HepG2 (cell line): Measurements from ENCODE around the gene CCT4. TPM values are rescaled to one million over a fixed set of nuclear protein-coding genes. Genes with fewer than 3 reads are reported as not detected.
A peak's percentile ranks its signal among the peaks of the same experiment; 100 is the strongest.

Source experiments
- BHLHE40 ChIP-seq: IDR thresholded peaks from 2 replicates; pipeline ENCODE4 v1.6.1; 2011; ENCODE audit warnings: low read length, improper control_type of control experiment
- ELF4 ChIP-seq: sonication (generic); formaldehyde crosslinking; IDR thresholded peaks from 2 replicates; pipeline ENCODE4 v1.5.0; 2020; ENCODE audit warnings: missing genetic modification reagents, mild to moderate bottlenecking, moderate library complexity, borderline replicate concordance
- HOXA3 ChIP-seq: sonication (generic); formaldehyde crosslinking; IDR thresholded peaks from 2 replicates; pipeline ENCODE4 v1.5.0; 2020; ENCODE audit warnings: missing genetic modification reagents
- HOXA5 ChIP-seq: sonication (generic); formaldehyde crosslinking; IDR thresholded peaks from 2 replicates; pipeline ENCODE4 v1.4.0; 2020; ENCODE audit warnings: missing genetic modification reagents
- ISX ChIP-seq: sonication (generic); formaldehyde crosslinking; conservative IDR thresholded peaks from 2 replicates; pipeline ENCODE4 v1.5.0; 2020; ENCODE audit warnings: missing genetic modification reagents
- MIER3 ChIP-seq: IDR thresholded peaks from 2 replicates; pipeline ENCODE4 v1.6.1; 2016; ENCODE audit warnings: missing compliant biosample characterization, borderline replicate concordance
- MTERF4 ChIP-seq: sonication (generic); formaldehyde crosslinking; IDR thresholded peaks from 2 replicates; pipeline ENCODE4 v1.8.0; 2023; ENCODE audit warnings: mild to moderate bottlenecking, missing genetic modification reagents
- PHF8 ChIP-seq: sonication (generic); formaldehyde crosslinking; IDR thresholded peaks from 2 replicates; pipeline ENCODE4 v1.5.0; 2020; ENCODE audit warnings: missing genetic modification reagents
- POGZ ChIP-seq: sonication (generic); formaldehyde crosslinking; IDR thresholded peaks from 2 replicates; pipeline ENCODE4 v1.4.0; 2020; ENCODE audit warnings: mild to moderate bottlenecking, missing genetic modification reagents
- PRDM4 ChIP-seq: sonication (generic); formaldehyde crosslinking; IDR thresholded peaks from 2 replicates; pipeline ENCODE4 v1.9.0; 2021; ENCODE audit warnings: missing genetic modification reagents, borderline replicate concordance
- SUZ12 ChIP-seq: fragments of 150-350 bp; IDR thresholded peaks from 2 replicates; pipeline ENCODE4 v1.6.1; 2014; ENCODE audit warnings: low read depth, low read length
- TEAD2 ChIP-seq: sonication (generic); formaldehyde crosslinking; IDR thresholded peaks from 2 replicates; pipeline ENCODE4 v1.9.0; 2021; ENCODE audit warnings: missing genetic modification reagents
- ZBTB33 ChIP-seq: sonication (generic); formaldehyde crosslinking; IDR thresholded peaks from 2 replicates; pipeline ENCODE4 v1.4.0; 2020; ENCODE audit warnings: missing genetic modification reagents
- ZFP36 ChIP-seq: fragments of 150-350 bp; IDR thresholded peaks from 2 replicates; pipeline ENCODE4 v1.6.1; 2018; ENCODE audit warnings: borderline replicate concordance, low read length, low read depth; ENCODE audit not compliant: partially characterized antibody
- ZFY ChIP-seq: sonication (generic); formaldehyde crosslinking; IDR thresholded peaks from 2 replicates; pipeline ENCODE4 v1.4.0; 2020; ENCODE audit warnings: missing genetic modification reagents
- ZKSCAN5 ChIP-seq: sonication (generic); formaldehyde crosslinking; IDR thresholded peaks from 2 replicates; pipeline ENCODE4 v1.5.1; 2020; ENCODE audit warnings: mild to moderate bottlenecking, missing genetic modification reagents
- ZNF207 ChIP-seq: fragments of 450-650 bp; IDR thresholded peaks from 2 replicates; pipeline ENCODE4 v1.6.1; 2016; ENCODE audit warnings: antibody characterized with exemption, borderline replicate concordance
- ZNF382 ChIP-seq: sonication (generic); formaldehyde crosslinking; IDR thresholded peaks from 2 replicates; pipeline ENCODE4 v1.5.0; 2020; ENCODE audit warnings: missing genetic modification reagents, mild to moderate bottlenecking, borderline replicate concordance
- ZNF431 ChIP-seq: sonication (generic); formaldehyde crosslinking; IDR thresholded peaks from 2 replicates; pipeline ENCODE4 v1.9.0; 2022; ENCODE audit warnings: missing genetic modification reagents, low read depth, mild to moderate bottlenecking, borderline replicate concordance
- ZNF674 ChIP-seq: sonication (generic); formaldehyde crosslinking; IDR thresholded peaks from 2 replicates; pipeline ENCODE4 v1.5.0; 2020; ENCODE audit warnings: low read depth, mild to moderate bottlenecking, missing genetic modification reagents
- polyA plus RNA-seq, 8 experiments: library from polyadenylated mRNA; depleted of rRNA in 3 of 8; stranded (reverse) in 7 of 8; unstranded in 1 of 8; fragments of >200 nt; fragmentation: Illumina TruSeq in 4 of 8; extraction: Trizol in 4 of 8; gene quantifications; 2 replicates each; pipeline versions ENCODE4 v1.2.1 to v1.2.3, GENCODE V29; 2011 to 2016; ENCODE audit warnings: low read depth in 4 of 8, missing spikeins in 1 of 8, mixed read lengths in 1 of 8; ENCODE audit not compliant: insufficient read depth in 1 of 8
- total RNA-seq, 5 experiments: library from RNA; depleted of rRNA; stranded (reverse); fragments of >200 nt; fragmentation: Illumina TruSeq; extraction: Trizol; gene quantifications; 2 replicates each; pipeline ENCODE4 v1.2.3, GENCODE V29; 2016; ENCODE audit warnings: low read depth in 1 of 5
- TF ChIP-seq, protein P1 (sequence below): fragments of 450-650 bp; IDR thresholded peaks from 2 replicates; pipeline ENCODE4 v1.6.1; 2016

CCT4 gene
- total and polyA plus RNA-seq, 2 of the 13 experiments (the other 11 are each of a cell fraction or from before 2014, with no cell fraction given) = 138 to 340 TPM

- TF ChIP-seq ZNF431 (peak; percentile 90), HOXA3 (peak; percentile 95), ISX (no peak), ZBTB33 (CRISPR knock-in tag) (no peak), POGZ (CRISPR knock-in tag) (peak; percentile 97), PHF8 (CRISPR knock-in tag) (peak; percentile 90), ZKSCAN5 (peak; percentile 73; the same call in 1 of the 2 replicates), BHLHE40 (no peak), PRDM4 (no peak), MTERF4 (CRISPR knock-in tag) (peak; percentile 97), TEAD2 (CRISPR knock-in tag) (no peak), ZNF382 (CRISPR knock-in tag) (no peak), HOXA5 (peak; percentile 81), ELF4 (CRISPR knock-in tag) (no peak), ZFY (CRISPR knock-in tag) (peak; percentile 74), ZNF207 (no peak), ZNF674 (CRISPR knock-in tag) (no peak), MIER3 (0 out of 2 replicates have a peak, but pooled peaks have one; percentile 66), SUZ12 (no peak), ZFP36 (no peak)
- TF ChIP-seq, protein P1, sequence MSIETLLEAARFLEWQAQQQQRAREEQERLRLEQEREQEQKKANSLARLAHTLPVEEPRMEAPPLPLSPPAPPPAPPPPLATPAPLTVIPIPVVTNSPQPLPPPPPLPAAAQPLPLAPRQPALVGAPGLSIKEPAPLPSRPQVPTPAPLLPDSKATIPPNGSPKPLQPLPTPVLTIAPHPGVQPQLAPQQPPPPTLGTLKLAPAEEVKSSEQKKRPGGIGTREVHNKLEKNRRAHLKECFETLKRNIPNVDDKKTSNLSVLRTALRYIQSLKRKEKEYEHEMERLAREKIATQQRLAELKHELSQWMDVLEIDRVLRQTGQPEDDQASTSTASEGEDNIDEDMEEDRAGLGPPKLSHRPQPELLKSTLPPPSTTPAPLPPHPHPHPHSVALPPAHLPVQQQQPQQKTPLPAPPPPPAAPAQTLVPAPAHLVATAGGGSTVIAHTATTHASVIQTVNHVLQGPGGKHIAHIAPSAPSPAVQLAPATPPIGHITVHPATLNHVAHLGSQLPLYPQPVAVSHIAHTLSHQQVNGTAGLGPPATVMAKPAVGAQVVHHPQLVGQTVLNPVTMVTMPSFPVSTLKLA = no peak
Measured at GRCh38 chr2:61905372-61906185, 17.1 kb upstream of the CCT4 start, which contains the start of gene COMMD1 (continued).
